Stimulated activated CD4-positive, alpha-beta T cell treated with anti-CD3 and anti-CD28 coated beads, Interleukin-1b, Interleukin-23, amount 100 ng/mL, for 24 hours (primary cell): ENCODE data around the gene CAPNS1.
"Not testable (repeated sequence)": the region's sequence is repeated elsewhere in the genome, so short reads cannot be mapped to it uniquely, and the experiment has no call there.

ENCODE experiments used
- DNase-seq, 4 experiments: peaks; one replicate each; pipeline ENCODE4 v3.0.0-alpha.2; 2020; ENCODE audit warnings: low read depth in 4 of 4, low spot score in 1 of 4

Gene CAPNS1

GRCh38 chr19:36149673-36150406 lies 10.0 kb downstream of the CAPNS1 start:
- no peak for DNase-seq

- DNase-seq = no peak
Observed at GRCh38 chr19:36150586-36150985, 10.7 kb downstream of the CAPNS1 start.

GRCh38 chr19:36151144-36152018 lies 11.5 kb downstream of the CAPNS1 start:
- DNase-seq = no peak

DNA sequence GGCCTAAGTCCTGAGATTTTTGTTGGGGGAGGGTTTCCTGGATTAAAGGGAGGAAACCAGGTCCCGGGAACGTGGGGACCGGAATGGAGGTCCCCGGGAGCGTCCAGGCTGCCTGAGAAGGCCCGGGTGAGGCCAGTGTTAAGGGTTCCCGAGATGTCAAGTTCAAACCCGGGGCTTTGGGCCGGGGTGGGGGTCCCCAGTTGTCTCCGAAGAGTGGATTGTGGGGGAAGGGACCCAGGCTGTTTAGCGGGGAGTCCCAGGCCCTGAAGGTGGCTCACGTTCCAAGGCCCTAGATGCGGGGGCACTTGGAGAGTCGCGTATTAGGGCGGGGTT lies 12.1 kb downstream of the CAPNS1 start:
- no peak for DNase-seq

DNA sequence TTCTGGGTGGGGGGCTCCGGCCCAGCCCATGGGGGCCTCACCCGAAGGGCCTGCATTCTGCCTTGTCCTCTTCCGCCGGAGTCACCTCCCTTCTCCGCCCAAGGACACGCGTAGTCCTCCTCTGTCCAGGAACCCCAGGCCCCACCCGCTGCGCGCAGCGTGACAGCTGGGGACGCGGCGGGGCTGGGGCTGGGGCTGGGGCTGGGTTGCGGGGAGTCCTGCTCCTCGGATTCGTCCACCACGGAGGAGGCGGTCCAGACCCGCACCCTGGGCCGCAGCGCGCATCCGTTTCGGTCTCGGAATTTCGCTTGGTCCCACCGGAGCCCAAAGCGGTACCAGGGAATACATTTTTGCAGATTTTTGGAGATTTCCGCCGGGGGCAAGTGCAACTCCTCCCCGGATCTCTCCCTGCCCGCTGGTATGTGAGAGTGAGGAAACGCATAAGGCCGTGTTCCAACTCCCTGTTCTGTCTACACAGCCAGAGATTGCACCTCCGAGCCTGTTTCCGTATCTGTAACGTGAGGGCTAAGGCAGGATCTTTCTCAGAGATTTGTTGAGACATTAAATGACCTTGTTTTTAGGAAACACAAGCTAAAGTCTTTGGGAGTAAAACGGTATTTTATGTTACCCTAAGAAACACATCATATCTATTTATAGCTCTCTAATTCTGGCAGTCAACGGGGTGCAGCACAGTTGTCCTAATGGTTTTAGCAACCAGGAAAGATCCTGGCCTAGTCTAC lies 12.7 kb downstream of the CAPNS1 start, which contains the start of gene COX7A1:
Gene COX7A1 (minus strand): TSS at position 96 of the 740 bp plus-strand sequence. CDS start 40 bp downstream, at position 56.
- no peak for DNase-seq

DNA sequence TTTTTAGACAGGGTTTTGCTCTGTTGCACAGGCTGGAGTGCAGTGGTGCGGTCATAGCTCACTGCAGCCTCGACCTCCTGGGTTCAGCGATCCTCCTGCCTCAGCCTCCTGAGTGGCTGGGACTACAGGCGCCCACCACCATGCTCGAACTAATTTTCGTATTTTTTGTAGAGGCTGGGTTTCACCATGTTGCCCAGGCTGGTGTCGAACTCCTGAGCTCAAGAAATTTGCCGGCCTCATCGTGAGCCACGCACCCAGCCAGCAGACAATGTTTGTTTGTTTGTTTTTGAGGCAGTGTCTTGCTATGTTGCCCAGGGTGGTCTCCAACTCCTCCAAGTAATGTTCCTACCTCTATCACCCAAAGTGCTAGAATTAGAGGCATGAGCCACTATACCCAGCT lies 13.3 kb downstream of the CAPNS1 start:
- DNase-seq = no peak

GRCh38 chr19:36160821-36161596 lies 21.1 kb downstream of the CAPNS1 start:
- no peak for DNase-seq

GRCh38 chr19:36163813-36164212 lies 23.9 kb downstream of the CAPNS1 start:
- DNase-seq = no peak

DNA sequence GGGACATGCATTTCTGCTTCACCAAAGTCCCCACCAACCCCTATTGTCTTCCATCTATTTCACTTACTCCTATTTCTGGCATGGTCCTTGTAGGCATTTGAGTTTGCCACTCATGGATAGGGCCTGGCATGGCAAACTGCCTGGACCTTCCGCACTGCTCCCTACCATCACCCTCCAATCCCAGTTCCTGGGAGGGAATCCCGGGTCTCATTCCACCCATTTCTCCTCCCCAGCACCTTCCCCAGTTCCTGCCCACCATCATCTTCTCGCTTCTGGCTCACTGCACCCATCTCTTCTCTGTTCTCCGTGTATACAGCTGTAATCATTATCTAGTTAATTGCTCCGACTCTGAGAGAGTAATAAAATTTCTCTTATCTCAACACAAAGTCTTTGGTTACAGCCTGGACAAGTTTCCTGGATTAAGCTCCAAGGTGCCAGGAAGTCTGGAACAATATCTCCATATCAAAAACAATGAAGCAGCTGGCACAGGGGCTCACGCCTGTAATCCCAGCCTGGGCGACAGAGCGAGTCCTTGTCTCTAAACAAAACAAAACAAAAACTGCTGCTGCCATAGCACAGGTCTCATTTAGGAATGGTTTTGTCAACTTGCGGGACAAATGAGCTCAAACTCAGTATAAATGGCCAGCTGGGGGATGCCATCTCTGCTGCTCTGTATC lies 29.4 kb downstream of the CAPNS1 start:
- no peak for DNase-seq

- no peak for DNase-seq
Observed at GRCh38 chr19:36172852-36173251, 33.0 kb downstream of the CAPNS1 start.

- DNase-seq = not testable (repeated sequence)
Observed at GRCh38 chr19:36173846-36174245, 34.0 kb downstream of the CAPNS1 start.

- DNase-seq = not testable (repeated sequence)
Observed at GRCh38 chr19:36179077-36179476, 39.2 kb downstream of the CAPNS1 start.

DNA sequence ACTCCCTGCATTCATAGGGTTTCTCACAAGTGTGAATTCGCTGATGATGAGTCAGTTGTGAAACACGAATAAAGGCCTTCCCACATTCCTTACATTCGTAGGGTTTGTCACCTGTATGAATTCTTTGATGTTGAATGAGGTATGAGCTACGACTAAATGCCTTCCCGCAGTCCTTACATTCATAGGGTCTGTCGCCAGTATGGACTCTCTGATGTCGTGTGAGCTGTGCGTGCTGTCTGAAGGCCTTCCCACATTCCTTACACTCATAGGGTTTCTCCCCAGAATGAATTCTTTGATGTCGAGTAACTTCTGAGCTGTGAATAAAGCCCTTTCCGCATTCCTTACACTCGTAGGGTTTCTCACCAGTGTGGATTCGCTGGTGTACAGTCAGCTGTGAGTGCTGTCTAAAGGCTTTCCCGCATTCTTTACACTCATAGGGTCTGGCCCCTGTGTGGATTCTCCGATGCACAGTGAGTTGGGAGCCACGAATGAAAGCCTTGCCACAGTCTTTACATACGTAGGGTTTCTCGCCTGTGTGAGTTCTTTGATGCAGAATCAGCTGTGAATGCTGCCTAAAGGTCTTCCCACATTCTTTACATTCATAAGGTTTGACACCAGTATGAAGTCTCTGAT lies 42.9 kb downstream of the CAPNS1 start:
- no peak for DNase-seq

GRCh38 chr19:36183245-36183628 lies 43.4 kb downstream of the CAPNS1 start:
- no peak for DNase-seq

- not testable (repeated sequence) for DNase-seq
Observed at GRCh38 chr19:36186722-36187121, 46.9 kb downstream of the CAPNS1 start.

- DNase-seq = no peak
Observed at GRCh38 chr19:36196249-36196648, 56.4 kb downstream of the CAPNS1 start.

- no peak for DNase-seq
Observed at GRCh38 chr19:36198119-36198518, 58.3 kb downstream of the CAPNS1 start.
